Osteocyte (in vitro differentiated cells): Measurements from ENCODE around the gene LRRK1. TPM values are rescaled to one million over a fixed set of nuclear protein-coding genes. Genes with fewer than 3 reads are reported as not detected.

Experiments
- DNase-seq: peaks from one replicate; pipeline ENCODE4 v3.0.0; 2021; ENCODE audit warnings: mixed read lengths; ENCODE audit not compliant: unreplicated experiment; ENCODE audit errors: extremely low spot score
- H3K27ac Mint-ChIP-seq: one replicate; pipeline ENCODE4 v1.8.0; 2021; ENCODE audit warnings: mild to moderate bottlenecking, mixed read lengths; ENCODE audit not compliant: unreplicated experiment
- H3K27me3 Mint-ChIP-seq: one replicate; pipeline ENCODE4 v1.8.0; 2021; ENCODE audit warnings: mixed read lengths; ENCODE audit not compliant: unreplicated experiment
- H3K36me3 Mint-ChIP-seq: one replicate; pipeline ENCODE4 v1.8.0; 2021; ENCODE audit warnings: mixed read lengths; ENCODE audit not compliant: unreplicated experiment
- H3K4me1 Mint-ChIP-seq: one replicate; pipeline ENCODE4 v1.8.0; 2021; ENCODE audit warnings: mixed read lengths; ENCODE audit not compliant: unreplicated experiment
- H3K4me3 Mint-ChIP-seq: one replicate; pipeline ENCODE4 v1.8.0; 2021; ENCODE audit warnings: mild to moderate bottlenecking, moderate library complexity, mixed read lengths; ENCODE audit not compliant: unreplicated experiment
- H3K9me3 Mint-ChIP-seq: one replicate; pipeline ENCODE4 v1.8.0; 2021; ENCODE audit warnings: mixed read lengths; ENCODE audit not compliant: unreplicated experiment
- CTCF ChIP-seq: fragments of 200-600 bp; sonication (generic); IDR thresholded peaks from 2 replicates; pipeline ENCODE4 v1.5.0; 2021; ENCODE audit warnings: antibody characterized with exemption, mild to moderate bottlenecking, moderate library complexity
- total RNA-seq: library from RNA; stranded (reverse); gene quantifications from 2 replicates; pipeline ENCODE4 v1.2.1, GENCODE V29; 2021

LRRK1 gene
- total RNA-seq, 1 donor from 2014 or later, result 10.8 TPM

- Mint-ChIP-seq H3K27ac (no peak overlapping the region), H3K4me1 (peaks cover 15% of the 10 kb centered on the region), H3K36me3 (no peaks in the 10 kb centered on the region), H3K4me3 (no peak overlapping the region), H3K27me3 (no peaks in the 10 kb centered on the region), H3K9me3 (no peaks in the 10 kb centered on the region)
- no peak for TF ChIP-seq CTCF
- no peak for DNase-seq
Measured at GRCh38 chr15:101114166-101114565, 195.0 kb downstream of the LRRK1 start.

- Mint-ChIP-seq H3K4me3 (no peak overlapping the region), H3K36me3 (no peaks in the 10 kb centered on the region), H3K9me3 (no peaks in the 10 kb centered on the region), H3K27me3 (no peaks in the 10 kb centered on the region), H3K27ac (no peak overlapping the region), H3K4me1 (peaks cover 15% of the 10 kb centered on the region)
- no peak for DNase-seq
- no peak for TF ChIP-seq CTCF
Measured at GRCh38 chr15:101114610-101115009, 195.5 kb downstream of the LRRK1 start.

GRCh38 chr15:101115393-101115785 lies 196.2 kb downstream of the LRRK1 start:
- TF ChIP-seq CTCF, result no peak
- H3K36me3 Mint-ChIP-seq, result no peaks in the 10 kb centered on the region
- H3K9me3 Mint-ChIP-seq, result no peaks in the 10 kb centered on the region
- no peak overlapping the region for H3K4me3 Mint-ChIP-seq
- peak overlapping the region; percentile 41 for H3K27ac Mint-ChIP-seq
- no peaks in the 10 kb centered on the region for H3K27me3 Mint-ChIP-seq
- peaks cover 16% of the 10 kb centered on the region for H3K4me1 Mint-ChIP-seq
- DNase-seq, result no peak

GRCh38 chr15:101115786-101116680 lies 196.9 kb downstream of the LRRK1 start:
- DNase-seq, result no peak
- Mint-ChIP-seq H3K27me3 (no peaks in the 10 kb centered on the region), H3K9me3 (no peaks in the 10 kb centered on the region), H3K27ac (peak overlapping the region; percentile 67), H3K4me3 (peak overlapping the region; percentile 14), H3K36me3 (no peaks in the 10 kb centered on the region), H3K4me1 (peaks cover 22% of the 10 kb centered on the region)
- no peak for TF ChIP-seq CTCF

GRCh38 chr15:101116681-101116976 lies 197.5 kb downstream of the LRRK1 start:
- no peaks in the 10 kb centered on the region for H3K36me3 Mint-ChIP-seq
- H3K4me3 Mint-ChIP-seq, result no peak overlapping the region
- peaks cover 28% of the 10 kb centered on the region for H3K4me1 Mint-ChIP-seq
- peak overlapping the region; percentile 10 for H3K27ac Mint-ChIP-seq
- H3K27me3 Mint-ChIP-seq, result no peaks in the 10 kb centered on the region
- no peak for TF ChIP-seq CTCF
- H3K9me3 Mint-ChIP-seq, result no peaks in the 10 kb centered on the region
- DNase-seq, result no peak
